Measurements from ENCODE around the gene PTGER2.
A peak's percentile ranks its signal among the peaks of the same experiment; 100 is the strongest.

The PTGER2 gene

DNA sequence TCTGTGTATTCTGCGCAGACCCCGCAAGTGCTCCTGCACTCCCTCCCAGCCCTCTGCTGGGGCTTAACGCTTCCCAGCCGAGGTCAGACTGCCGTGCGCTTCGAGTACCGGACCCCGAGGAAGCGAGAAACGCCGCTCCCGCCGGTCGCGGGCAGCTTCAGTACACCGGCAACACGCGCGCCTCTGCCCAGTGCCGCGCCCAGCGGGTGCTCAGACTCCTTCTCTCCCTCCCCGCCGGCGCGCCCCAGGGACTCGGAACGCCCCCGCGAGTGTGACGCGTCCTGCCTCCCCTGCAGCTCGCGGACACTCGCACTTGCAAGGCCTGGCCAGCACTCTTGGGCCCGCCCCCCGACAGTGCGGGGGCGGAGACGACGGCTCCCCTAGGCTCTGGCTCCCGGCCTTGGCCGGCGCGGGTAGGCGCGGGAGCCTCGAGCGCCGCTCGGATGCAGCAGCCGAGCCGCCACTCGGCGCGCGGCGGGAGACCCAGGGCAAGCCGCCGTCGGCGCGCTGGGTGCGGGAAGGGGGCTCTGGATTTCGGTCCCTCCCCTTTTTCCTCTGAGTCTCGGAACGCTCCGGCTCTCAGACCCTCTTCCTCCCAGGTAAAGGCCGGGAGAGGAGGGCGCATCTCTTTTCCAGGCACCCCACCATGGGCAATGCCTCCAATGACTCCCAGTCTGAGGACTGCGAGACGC is at the start of gene PTGER2:
Gene PTGER2, plus strand, starts transcription at position 410 of the 692 bp plus-strand sequence. Its CDS starts 237 bp downstream, at position 647.
- Histone ChIP-seq H2AFZ (ENCODE audit: low read depth, low read length) (peak within 1 kb of the TSS; percentile 70), H3K27me3 (ENCODE audit: insufficient read depth, low read length, poor library complexity) (no peaks in the 10 kb centered on the region), H3K79me2 (ENCODE audit: insufficient read depth, low read length) (peaks cover 81% of the 10 kb centered on the region), H3K27ac (ENCODE audit: low read length) (peak within 1 kb of the TSS; percentile 96), H3K4me1 (ENCODE audit: insufficient read depth, low read length) (peaks cover 94% of the 10 kb centered on the region), H4K20me1 (ENCODE audit: insufficient read depth, low read length) (peaks cover 3% of the 10 kb centered on the region; the same call in 1 of the 2 replicates), H3K9ac (ENCODE audit: low read depth, low read length) (peak within 1 kb of the TSS; percentile 83), H3K36me3 (ENCODE audit: insufficient read depth, low read length) (peaks cover 6% of the 10 kb centered on the region; the same call in 1 of the 2 replicates), H3K4me3 (ENCODE audit: low read depth in 1 of 2, low read length in 2 of 2) (peak within 1 kb of the TSS; percentile 58 to 72), H3K4me2 (ENCODE audit: insufficient read depth, low read length) (peak within 1 kb of the TSS; percentile 94), H3K9me3 (ENCODE audit: insufficient read depth, low read length, severe bottlenecking) (no peaks in the 10 kb centered on the region)
- peak; percentile 77 for DNase-seq
- no peak for TF ChIP-seq EZH2 (IDR thresholded peaks at IDR 0.05; ENCODE audit: borderline replicate concordance, low read depth, low read length, severe bottlenecking)
- TF ChIP-seq CTCF (IDR thresholded peaks at IDR 0.05; ENCODE audit: borderline replicate concordance, extremely low read depth, low read length, poor library complexity, severe bottlenecking) = peak; percentile 15
- ATAC-seq (ENCODE audit: insufficient read depth, low read depth) = peak; percentile 56

- H3K36me3 ChIP-seq (ENCODE audit: insufficient read depth, low read length) = no peaks in the 10 kb centered on the region
- peaks cover 34% of the 10 kb centered on the region for H3K4me1 ChIP-seq (ENCODE audit: insufficient read depth, low read length)
- DNase-seq (peak; percentile 50), ATAC-seq (ENCODE audit: insufficient read depth, low read depth) (peak; percentile 77)
- H3K27me3 ChIP-seq (ENCODE audit: insufficient read depth, low read length, poor library complexity) = no peaks in the 10 kb centered on the region
- H4K20me1 ChIP-seq (ENCODE audit: insufficient read depth, low read length) = no peaks in the 10 kb centered on the region
- peaks cover 2% of the 10 kb centered on the region for H3K9me3 ChIP-seq (ENCODE audit: insufficient read depth, low read length, severe bottlenecking)
- TF ChIP-seq EZH2 (IDR thresholded peaks at IDR 0.05; ENCODE audit: borderline replicate concordance, low read depth, low read length, severe bottlenecking) = no peak
- no peak for TF ChIP-seq CTCF (IDR thresholded peaks at IDR 0.05; ENCODE audit: borderline replicate concordance, extremely low read depth, low read length, poor library complexity, severe bottlenecking)
- H3K79me2 ChIP-seq (ENCODE audit: insufficient read depth, low read length) = no peaks in the 10 kb centered on the region
- H3K4me2 ChIP-seq (ENCODE audit: insufficient read depth, low read length) = no peak overlapping the region
- H3K27ac ChIP-seq (ENCODE audit: low read length) = peak overlapping the region; percentile 42
- no peak overlapping the region for H3K4me3 ChIP-seq (ENCODE audit: low read depth in 1 of 2, low read length in 2 of 2)
- H2AFZ ChIP-seq (ENCODE audit: low read depth, low read length) = no peak overlapping the region
- no peak overlapping the region for H3K9ac ChIP-seq (ENCODE audit: low read depth, low read length)
These were observed 48.9 kb upstream of the PTGER2 start for GRCh38 chr14:52265253-52265652.

- DNase-seq (no peak), ATAC-seq (ENCODE audit: insufficient read depth, low read depth) (no peak)
- H3K79me2 ChIP-seq (ENCODE audit: insufficient read depth, low read length) = no peaks in the 10 kb centered on the region
- no peak for TF ChIP-seq CTCF (IDR thresholded peaks at IDR 0.05; ENCODE audit: borderline replicate concordance, extremely low read depth, low read length, poor library complexity, severe bottlenecking)
- no peak for TF ChIP-seq EZH2 (IDR thresholded peaks at IDR 0.05; ENCODE audit: borderline replicate concordance, low read depth, low read length, severe bottlenecking)
- no peak overlapping the region for H3K9ac ChIP-seq (ENCODE audit: low read depth, low read length)
- no peak overlapping the region for H3K4me3 ChIP-seq (ENCODE audit: low read depth in 1 of 2, low read length in 2 of 2)
- H3K4me1 ChIP-seq (ENCODE audit: insufficient read depth, low read length) = peaks cover 27% of the 10 kb centered on the region
- peak overlapping the region; percentile 13; the same call in 1 of the 2 replicates for H3K27ac ChIP-seq (ENCODE audit: low read length)
- no peaks in the 10 kb centered on the region for H3K36me3 ChIP-seq (ENCODE audit: insufficient read depth, low read length)
- no peaks in the 10 kb centered on the region for H4K20me1 ChIP-seq (ENCODE audit: insufficient read depth, low read length)
- H3K27me3 ChIP-seq (ENCODE audit: insufficient read depth, low read length, poor library complexity) = no peaks in the 10 kb centered on the region
- H2AFZ ChIP-seq (ENCODE audit: low read depth, low read length) = no peak overlapping the region
- no peak overlapping the region for H3K4me2 ChIP-seq (ENCODE audit: insufficient read depth, low read length)
- peaks cover 2% of the 10 kb centered on the region for H3K9me3 ChIP-seq (ENCODE audit: insufficient read depth, low read length, severe bottlenecking)
These were observed 47.9 kb upstream of the PTGER2 start for GRCh38 chr14:52266179-52266578.
